Stimulated activated naive B cell treated with anti-CD40 and anti-IgM and Interleukin-4, amounts not matched to agents 10 μg/mL and 1 μg/mL and 100 μg/mL, for 72 hours (primary cell): ENCODE results near the gene SNX25.
"Not testable (repeated sequence)": the region's sequence is repeated elsewhere in the genome, so short reads cannot be mapped to it uniquely, and the experiment has no call there.

Experiments
- ATAC-seq, 2 donors: fragments of 150-1000 bp; cut with Tn5 transposase; replicated peaks; 2 replicates each; pipeline ENCODE4 v1.10.0; 2021; ENCODE audit warnings: moderate library complexity in 1 of 2
- DNase-seq: peaks from one replicate; pipeline ENCODE4 v3.0.0; 2021
- H3K27ac Mint-ChIP-seq: one replicate; pipeline ENCODE4 v1.8.0; 2022; ENCODE audit warnings: mild to moderate bottlenecking, mixed read lengths
- H3K27me3 Mint-ChIP-seq, 2 donors: one replicate each; pipeline ENCODE4 v1.8.0; 2022; ENCODE audit warnings: mixed read lengths in 2 of 2
- H3K36me3 Mint-ChIP-seq, 2 donors: one replicate each; pipeline ENCODE4 v1.8.0; 2022; ENCODE audit warnings: mixed read lengths in 2 of 2, mild to moderate bottlenecking in 1 of 2
- H3K4me1 Mint-ChIP-seq, 2 donors: one replicate each; pipeline ENCODE4 v1.8.0; 2022; ENCODE audit warnings: mixed read lengths in 2 of 2, mild to moderate bottlenecking in 1 of 2
- H3K4me3 Mint-ChIP-seq, 2 donors: one replicate each; pipeline ENCODE4 v1.8.0; 2022; ENCODE audit warnings: mild to moderate bottlenecking in 2 of 2, mixed read lengths in 2 of 2, moderate library complexity in 1 of 2
- H3K9me3 Mint-ChIP-seq, 2 donors: one replicate each; pipeline ENCODE4 v1.8.0; 2022; ENCODE audit warnings: mixed read lengths in 2 of 2, mild to moderate bottlenecking in 1 of 2

Gene SNX25

DNA sequence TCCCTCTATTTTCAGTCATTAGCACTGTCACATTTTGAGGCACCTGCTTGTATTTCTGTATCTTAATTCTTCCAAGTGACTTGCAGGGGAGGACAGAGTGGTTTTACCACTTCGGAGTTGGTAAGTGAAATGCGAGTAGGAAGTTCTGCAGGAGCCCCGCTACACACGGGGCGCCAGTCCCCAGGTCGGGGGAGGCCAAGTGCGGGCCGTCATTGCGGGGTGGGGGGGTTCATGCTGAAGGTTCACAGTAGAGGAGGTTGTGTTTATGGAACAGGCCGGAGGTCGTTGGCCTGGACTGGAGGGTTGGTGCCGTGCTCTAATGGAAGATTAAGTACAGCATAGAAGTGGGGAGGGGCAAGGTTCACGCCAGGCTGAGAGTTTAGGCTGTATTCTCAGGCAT is 142.3 kb downstream of the SNX25 start:
- no peak overlapping the region for H3K4me3 Mint-ChIP-seq
- no peak for DNase-seq
- H3K27ac Mint-ChIP-seq, result no peak overlapping the region
- ATAC-seq, result no peak
- H3K36me3 Mint-ChIP-seq, result peaks cover 66 to 80% of the 10 kb centered on the region in 2 donors
- H3K27me3 Mint-ChIP-seq, result no peaks in the 10 kb centered on the region
- no peaks in the 10 kb centered on the region for H3K9me3 Mint-ChIP-seq
- peaks cover 6 to 13% of the 10 kb centered on the region in 2 donors for H3K4me1 Mint-ChIP-seq

DNA sequence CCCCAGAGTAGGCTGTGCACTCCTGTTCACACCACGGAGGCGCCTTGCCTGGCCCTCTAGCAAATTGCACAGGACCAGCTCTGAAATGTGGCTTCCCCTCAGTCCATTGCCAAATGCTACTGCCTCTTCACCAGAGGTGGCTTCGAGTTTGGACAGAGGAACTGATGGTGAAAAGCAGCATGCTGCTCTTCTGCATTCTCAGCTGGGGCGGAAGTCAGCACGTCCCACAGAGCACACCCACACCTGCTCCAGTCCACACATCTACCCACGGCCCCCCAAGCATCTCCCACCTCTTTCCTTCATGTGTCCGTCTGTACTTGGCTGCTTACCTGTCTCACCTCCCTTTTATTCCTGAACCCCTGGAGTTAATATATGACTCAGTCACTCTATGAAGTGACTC is 142.8 kb downstream of the SNX25 start:
- DNase-seq, result no peak
- Mint-ChIP-seq H3K36me3 (peaks cover 62 to 79% of the 10 kb centered on the region in 2 donors), H3K4me1 (peaks cover 2 to 13% of the 10 kb centered on the region in 2 donors), H3K27ac (no peak overlapping the region), H3K9me3 (no peaks in the 10 kb centered on the region), H3K4me3 (no peak overlapping the region), H3K27me3 (no peaks in the 10 kb centered on the region)
- ATAC-seq, result no peak

DNA sequence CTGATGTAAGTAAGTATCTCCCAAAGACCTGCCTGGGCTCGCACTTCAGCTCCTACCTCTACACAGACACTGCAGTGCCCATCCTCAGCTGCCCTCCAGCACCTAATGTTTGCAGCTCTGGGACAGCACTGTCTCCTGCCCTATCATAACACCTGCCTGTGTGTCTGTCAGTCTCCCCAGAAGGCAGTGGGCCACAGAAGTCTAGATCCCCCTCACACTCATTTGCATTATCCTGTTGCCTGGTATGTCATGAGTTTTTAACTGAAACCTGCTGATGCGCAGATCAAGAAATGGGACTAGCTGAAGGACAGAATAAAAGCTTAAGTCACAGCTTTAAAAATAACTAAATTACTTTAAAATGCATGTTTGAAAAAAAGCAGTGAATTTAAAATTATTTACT is 143.3 kb downstream of the SNX25 start:
- ATAC-seq (no peak), DNase-seq (no peak)
- H3K27me3 Mint-ChIP-seq, result no peaks in the 10 kb centered on the region
- H3K27ac Mint-ChIP-seq, result no peak overlapping the region
- no peaks in the 10 kb centered on the region for H3K9me3 Mint-ChIP-seq
- peaks cover 62 to 80% of the 10 kb centered on the region in 2 donors for H3K36me3 Mint-ChIP-seq
- no peak overlapping the region for H3K4me3 Mint-ChIP-seq
- peaks cover 2 to 13% of the 10 kb centered on the region in 2 donors for H3K4me1 Mint-ChIP-seq

DNA sequence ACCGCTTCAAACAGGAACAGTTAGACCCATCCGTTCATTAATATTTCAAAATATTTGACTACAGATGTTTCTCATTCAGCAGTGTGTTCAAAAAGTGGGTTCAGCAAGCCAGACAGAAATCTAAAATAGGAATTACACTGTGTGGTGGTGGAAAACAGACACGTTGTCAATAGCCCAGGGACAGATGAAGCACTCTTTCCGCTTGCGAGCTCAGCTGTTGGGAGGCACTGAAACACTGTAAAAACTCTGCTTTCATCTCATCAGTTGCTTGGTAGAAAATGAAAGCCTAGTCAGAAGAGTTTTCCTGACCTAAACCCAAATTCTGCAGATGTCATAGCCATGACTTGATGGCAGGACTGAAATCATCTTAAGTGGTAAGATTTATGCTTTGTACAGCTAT is 147.8 kb downstream of the SNX25 start:
- DNase-seq, result no peak
- no peak overlapping the region for H3K27ac Mint-ChIP-seq
- no peaks in the 10 kb centered on the region for H3K27me3 Mint-ChIP-seq
- H3K4me3 Mint-ChIP-seq, result no peak overlapping the region
- peaks cover 33 to 49% of the 10 kb centered on the region in 2 donors for H3K36me3 Mint-ChIP-seq
- no peaks in the 10 kb centered on the region for H3K4me1 Mint-ChIP-seq
- ATAC-seq, result no peak
- H3K9me3 Mint-ChIP-seq, result no peaks in the 10 kb centered on the region

DNA sequence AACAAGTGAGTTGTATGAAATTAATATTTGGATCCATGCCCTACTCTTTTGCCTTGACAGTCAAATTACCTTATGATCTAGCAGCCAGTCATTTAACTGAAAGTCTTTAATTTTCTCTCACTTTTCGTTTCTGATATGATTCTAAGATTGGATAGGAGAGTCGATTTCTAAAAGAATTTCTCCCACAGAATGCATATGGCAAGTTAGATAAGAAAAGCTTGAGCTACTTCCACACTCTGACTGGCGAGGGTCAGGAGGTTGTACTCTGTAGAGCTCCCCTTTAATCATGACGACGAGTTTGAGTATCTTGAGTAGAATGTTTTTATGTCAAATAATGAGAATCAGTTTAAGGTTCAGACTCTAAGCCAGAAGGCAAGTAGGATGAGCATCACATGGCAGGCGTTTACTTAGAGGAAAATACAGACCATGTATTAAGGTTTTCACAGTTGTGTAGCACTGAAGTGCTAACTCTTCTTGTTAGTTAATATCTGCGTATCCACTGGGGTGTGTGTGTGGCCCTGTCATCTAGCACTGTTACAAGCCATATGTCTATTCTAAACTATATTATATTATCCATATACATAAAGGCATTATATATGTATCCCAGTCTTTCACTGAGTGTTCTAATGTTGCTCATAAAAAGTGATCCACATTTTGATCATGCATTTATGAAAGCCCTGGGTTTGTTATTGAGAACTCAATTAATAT is 148.5 kb downstream of the SNX25 start:
- Mint-ChIP-seq H3K36me3 (peaks cover 26 to 42% of the 10 kb centered on the region in 2 donors), H3K27me3 (no peaks in the 10 kb centered on the region), H3K9me3 (no peaks in the 10 kb centered on the region), H3K4me1 (no peaks in the 10 kb centered on the region), H3K27ac (peak overlapping the region; percentile 47), H3K4me3 (no peak overlapping the region)
- ATAC-seq, result no peak
- no peak for DNase-seq

DNA sequence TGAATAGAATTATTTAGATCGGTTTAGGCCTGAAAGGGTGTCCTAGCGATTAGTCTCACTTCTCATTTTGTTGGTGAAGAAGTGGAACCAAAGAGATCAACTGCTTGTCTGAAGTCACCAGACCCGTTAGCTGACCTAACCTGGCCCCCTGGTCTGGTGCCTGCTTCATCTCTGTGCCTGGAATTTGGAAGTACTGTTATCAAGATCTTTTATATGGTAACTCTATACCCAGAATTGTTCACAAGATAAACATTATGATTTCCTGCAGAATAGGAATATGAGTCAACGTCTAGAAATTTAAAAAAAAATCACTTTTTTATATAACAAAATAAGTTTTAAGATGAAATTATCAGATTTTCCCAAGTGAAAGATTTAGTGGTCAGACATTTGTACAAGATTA is 149.1 kb downstream of the SNX25 start:
- H3K27me3 Mint-ChIP-seq, result no peaks in the 10 kb centered on the region
- H3K4me3 Mint-ChIP-seq, result no peak overlapping the region
- DNase-seq (no peak), ATAC-seq (peak in 1 of 2 donors; percentile 51)
- H3K36me3 Mint-ChIP-seq, result peaks cover 24 to 38% of the 10 kb centered on the region in 2 donors
- H3K9me3 Mint-ChIP-seq, result no peaks in the 10 kb centered on the region
- H3K27ac Mint-ChIP-seq, result no peak overlapping the region
- no peaks in the 10 kb centered on the region for H3K4me1 Mint-ChIP-seq

DNA sequence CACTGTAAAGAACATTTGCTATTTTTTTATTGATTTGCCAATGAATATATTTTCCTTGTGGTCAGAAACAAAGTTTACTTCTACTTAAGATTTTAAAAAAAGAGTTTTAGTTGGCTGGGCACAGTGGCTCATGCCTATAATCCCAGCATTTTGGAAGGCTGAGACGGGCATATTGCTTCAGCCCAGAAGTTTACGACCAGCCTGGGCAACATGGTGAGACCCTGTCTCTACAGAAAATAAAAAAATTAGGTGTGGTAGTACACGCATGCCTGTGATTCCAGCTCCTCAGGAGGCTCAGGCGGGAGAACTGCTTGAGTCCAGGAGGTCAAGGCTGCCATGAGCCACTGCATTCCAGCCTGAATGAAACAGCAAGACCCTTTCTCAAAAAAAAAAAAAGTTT is 149.6 kb downstream of the SNX25 start:
- peaks cover 23 to 36% of the 10 kb centered on the region in 2 donors for H3K36me3 Mint-ChIP-seq
- no peaks in the 10 kb centered on the region for H3K27me3 Mint-ChIP-seq
- H3K9me3 Mint-ChIP-seq, result no peaks in the 10 kb centered on the region
- no peak overlapping the region for H3K4me3 Mint-ChIP-seq
- ATAC-seq (no peak), DNase-seq (no peak)
- H3K4me1 Mint-ChIP-seq, result no peaks in the 10 kb centered on the region
- H3K27ac Mint-ChIP-seq, result no peak overlapping the region

DNA sequence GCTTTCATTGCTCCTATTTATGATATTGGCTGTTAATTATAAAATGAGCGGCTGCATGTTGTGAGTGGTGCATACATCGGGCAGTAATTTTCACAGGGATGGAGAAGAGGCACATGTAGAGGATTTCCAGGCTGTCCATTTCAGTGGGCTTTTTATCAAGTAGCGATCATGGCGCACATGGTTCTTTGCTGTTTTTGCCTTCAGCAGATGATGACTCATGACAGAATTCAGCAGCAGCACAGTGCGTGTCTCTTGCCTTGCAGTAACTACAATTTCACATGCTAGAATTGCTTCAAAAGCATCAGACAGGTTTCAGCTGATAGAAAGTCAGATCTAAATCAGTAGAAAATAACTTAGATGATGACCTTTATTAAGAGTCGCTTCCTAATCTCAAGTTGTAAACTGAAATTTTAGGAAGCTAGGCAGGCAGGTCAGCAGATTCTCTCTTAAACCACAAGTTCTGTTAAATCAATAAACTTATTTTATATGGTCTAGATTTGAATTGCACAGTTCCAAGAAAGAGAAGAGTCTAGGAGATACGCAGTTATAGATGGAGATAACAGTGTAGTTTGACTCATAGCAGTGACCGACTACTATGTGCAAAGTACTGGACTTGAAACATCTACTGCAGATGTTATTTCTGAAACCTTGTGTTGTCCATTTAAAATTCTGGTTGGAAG is 150.5 kb downstream of the SNX25 start:
- Mint-ChIP-seq H3K36me3 (peaks cover 16 to 27% of the 10 kb centered on the region in 2 donors), H3K27ac (no peak overlapping the region), H3K4me3 (no peak overlapping the region), H3K4me1 (no peaks in the 10 kb centered on the region), H3K27me3 (no peaks in the 10 kb centered on the region), H3K9me3 (no peaks in the 10 kb centered on the region)
- ATAC-seq (no peak), DNase-seq (no peak)

DNA sequence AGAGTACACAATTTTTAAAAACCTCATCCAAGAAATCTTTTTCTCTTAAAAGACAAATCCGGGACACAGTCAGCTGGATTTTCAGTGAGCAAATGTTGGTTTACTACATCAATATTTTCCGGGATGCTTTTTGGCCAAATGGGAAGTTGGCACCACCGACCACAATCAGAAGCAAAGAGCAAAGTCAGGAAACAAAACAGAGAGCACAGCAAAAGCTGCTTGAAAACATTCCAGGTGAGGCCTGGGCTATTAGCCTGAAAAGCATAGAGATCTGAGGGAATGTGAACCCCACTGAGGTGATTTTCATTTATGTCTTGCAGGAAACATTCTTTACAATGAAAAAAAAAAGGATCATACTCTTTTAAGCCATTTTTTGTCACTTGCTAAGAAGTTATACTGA is 152.5 kb downstream of the SNX25 start:
- Mint-ChIP-seq H3K4me3 (no peak overlapping the region), H3K36me3 (peaks cover 15 to 18% of the 10 kb centered on the region in 2 donors), H3K9me3 (no peaks in the 10 kb centered on the region), H3K27ac (no peak overlapping the region), H3K4me1 (no peaks in the 10 kb centered on the region), H3K27me3 (no peaks in the 10 kb centered on the region)
- ATAC-seq (no peak), DNase-seq (no peak)

DNA sequence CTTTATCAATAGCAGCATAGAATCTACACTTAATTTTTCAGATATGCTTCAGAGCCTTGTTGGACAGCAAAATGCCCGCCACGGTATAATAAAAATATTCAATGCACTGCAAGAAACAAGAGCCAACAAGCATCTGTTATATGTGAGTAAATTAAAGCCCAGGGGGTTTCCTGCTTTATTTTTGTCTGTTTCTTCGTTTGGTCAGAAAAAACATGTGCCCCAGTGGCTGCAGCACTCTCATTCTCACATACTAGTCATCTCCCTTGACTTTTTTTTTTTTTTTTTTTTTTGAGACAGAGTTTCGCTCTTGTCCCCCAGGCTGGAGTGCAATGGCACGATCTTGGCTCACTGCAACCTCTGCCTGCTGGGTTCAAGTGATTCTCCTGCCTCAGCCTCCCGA is 153.2 kb downstream of the SNX25 start:
- H3K36me3 Mint-ChIP-seq, result peaks cover 10 to 11% of the 10 kb centered on the region in 2 donors
- not testable (repeated sequence) for DNase-seq, H3K4me3 Mint-ChIP-seq, ATAC-seq, H3K9me3 Mint-ChIP-seq, H3K27me3 Mint-ChIP-seq, H3K27ac Mint-ChIP-seq, H3K4me1 Mint-ChIP-seq

DNA sequence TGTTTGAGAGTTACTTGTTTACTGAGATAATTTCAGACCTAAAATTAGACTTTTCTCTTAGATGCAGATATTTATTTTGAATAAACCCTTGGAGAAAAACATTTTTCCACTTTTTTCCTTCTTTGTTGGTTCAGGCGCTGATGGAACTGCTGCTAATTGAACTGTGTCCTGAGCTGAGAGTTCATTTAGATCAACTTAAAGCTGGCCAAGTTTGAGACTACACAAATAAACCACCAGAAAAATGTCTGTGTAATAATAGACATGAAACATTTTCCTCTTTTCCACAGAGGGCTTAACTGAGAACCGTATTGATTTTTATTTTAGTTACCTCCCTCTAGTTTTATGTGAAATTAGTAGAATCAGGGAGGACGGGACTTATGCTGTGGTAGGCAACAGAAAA is 153.9 kb downstream of the SNX25 start:
- DNase-seq, result no peak
- Mint-ChIP-seq H3K9me3 (no peaks in the 10 kb centered on the region), H3K27me3 (no peaks in the 10 kb centered on the region), H3K27ac (no peak overlapping the region), H3K4me1 (no peaks in the 10 kb centered on the region), H3K4me3 (no peak overlapping the region), H3K36me3 (peaks cover 9 to 11% of the 10 kb centered on the region in 2 donors)
- ATAC-seq, result no peak

DNA sequence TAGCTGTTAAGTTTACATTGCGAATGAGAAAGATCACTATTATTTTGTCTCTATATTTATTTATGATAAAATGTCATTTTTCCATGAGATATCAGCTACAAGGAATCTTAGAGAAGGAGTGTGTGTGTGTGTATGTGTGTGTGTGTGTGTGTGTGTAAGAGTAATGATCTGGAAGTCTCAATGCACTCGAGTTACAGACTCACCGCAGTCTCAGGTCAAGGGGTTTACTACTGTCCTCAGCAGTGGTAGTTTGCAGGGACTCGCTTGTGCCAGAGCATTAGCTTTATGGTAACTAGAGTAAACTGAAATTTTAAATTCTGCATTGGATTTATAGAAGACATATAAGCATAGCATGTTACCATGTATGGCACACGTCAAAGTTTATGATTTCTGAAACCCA is 155.5 kb downstream of the SNX25 start:
- no peak overlapping the region for H3K4me3 Mint-ChIP-seq
- no peaks in the 10 kb centered on the region for H3K27me3 Mint-ChIP-seq
- H3K9me3 Mint-ChIP-seq, result no peaks in the 10 kb centered on the region
- H3K36me3 Mint-ChIP-seq, result peaks cover 10 to 12% of the 10 kb centered on the region in 2 donors
- no peaks in the 10 kb centered on the region for H3K4me1 Mint-ChIP-seq
- H3K27ac Mint-ChIP-seq, result no peak overlapping the region
- ATAC-seq (no peak), DNase-seq (no peak)

DNA sequence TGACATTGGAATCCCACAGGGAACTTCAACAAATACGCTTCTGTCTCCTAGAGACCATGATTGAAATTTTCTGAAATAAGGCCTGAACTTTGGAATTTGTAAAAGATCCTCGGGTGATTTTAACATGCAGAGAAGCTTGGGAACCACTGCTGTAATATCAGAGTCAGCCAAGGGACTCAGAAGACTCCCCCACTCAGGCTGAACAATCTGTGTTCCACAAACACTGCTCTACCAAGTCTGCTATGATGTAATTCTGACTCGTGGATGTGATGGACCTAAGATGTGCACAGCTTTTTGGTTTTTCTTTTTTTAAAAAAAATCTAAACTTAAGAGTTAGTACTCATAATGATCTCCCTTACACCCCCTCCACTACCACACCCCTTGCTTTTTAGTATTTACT is 160.3 kb downstream of the SNX25 start:
- Mint-ChIP-seq H3K27me3 (no peaks in the 10 kb centered on the region), H3K4me1 (no peaks in the 10 kb centered on the region), H3K27ac (no peak overlapping the region), H3K36me3 (peaks cover 14 to 28% of the 10 kb centered on the region in 2 donors), H3K9me3 (no peaks in the 10 kb centered on the region), H3K4me3 (no peak overlapping the region)
- no peak for DNase-seq
- ATAC-seq, result no peak

DNA sequence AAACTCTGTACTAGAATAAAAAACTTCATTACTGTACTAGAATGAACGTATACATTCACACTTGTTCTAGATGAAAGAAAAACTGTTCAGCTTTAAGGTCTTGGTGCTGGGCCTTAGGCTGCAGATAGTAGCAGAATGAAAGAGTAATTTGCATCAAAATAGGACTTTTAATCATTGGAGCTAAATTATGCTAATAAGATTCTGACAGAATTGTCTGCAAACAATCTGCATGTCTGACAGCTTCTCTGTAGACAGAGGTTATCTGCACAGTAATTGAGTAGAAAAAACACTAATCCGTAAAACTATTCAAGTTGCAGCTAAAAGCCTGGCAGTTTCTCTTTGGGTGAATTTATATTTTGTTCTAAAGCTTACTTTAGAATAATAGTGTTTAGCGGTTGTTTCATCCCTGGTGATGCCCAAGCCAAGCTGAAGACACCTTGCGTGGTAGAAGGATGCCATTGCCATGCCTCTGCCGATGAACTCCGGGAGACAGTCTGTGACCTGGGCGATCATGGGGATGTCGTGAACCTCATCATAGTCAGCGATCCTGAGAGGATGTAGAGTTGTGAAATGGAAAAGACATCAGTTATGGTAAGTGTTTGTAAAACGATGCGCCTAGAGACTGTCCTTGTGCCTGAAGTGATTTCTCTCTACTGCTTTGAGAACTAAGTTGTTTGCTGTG is 161.0 kb downstream of the SNX25 start:
- Mint-ChIP-seq H3K27me3 (no peaks in the 10 kb centered on the region), H3K27ac (no peak overlapping the region)

DNA sequence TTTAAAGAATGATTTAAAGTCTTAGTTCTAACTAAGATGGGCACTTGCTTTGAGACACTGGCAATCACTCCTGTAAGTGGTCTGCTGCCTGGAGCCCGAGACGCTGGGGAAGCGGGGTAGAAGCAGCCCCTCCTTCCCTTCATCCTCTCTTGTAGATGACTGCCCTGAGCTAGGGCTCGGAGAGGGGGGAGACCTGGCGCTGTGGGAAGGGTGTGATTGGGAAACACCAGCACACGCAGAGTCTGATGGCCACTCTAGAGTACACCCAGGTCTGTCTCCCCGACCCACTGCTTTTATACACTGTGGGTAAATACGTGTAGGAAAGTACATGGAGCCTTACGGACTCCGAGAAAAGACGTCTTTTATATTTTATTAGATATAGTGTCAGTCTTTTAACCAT is 162.3 kb downstream of the SNX25 start:
- Mint-ChIP-seq H3K9me3 (no peaks in the 10 kb centered on the region), H3K36me3 (peaks cover 13 to 38% of the 10 kb centered on the region in 2 donors), H3K27ac (no peak overlapping the region), H3K4me3 (no peak overlapping the region), H3K27me3 (no peaks in the 10 kb centered on the region), H3K4me1 (no peaks in the 10 kb centered on the region)
- DNase-seq, result no peak
- no peak for ATAC-seq

More for the DNA sequence above, 161.0 kb downstream of the SNX25 start:
- DNase-seq (no peak), ATAC-seq (no peak)
- H3K4me1 Mint-ChIP-seq, result no peaks in the 10 kb centered on the region
- peaks cover 14 to 31% of the 10 kb centered on the region in 2 donors for H3K36me3 Mint-ChIP-seq
- no peak overlapping the region for H3K4me3 Mint-ChIP-seq
- H3K9me3 Mint-ChIP-seq, result no peaks in the 10 kb centered on the region
